ENCODE results near the gene WNT9A.

- no peak for TF ChIP-seq CTCF (IDR thresholded peaks at IDR 0.05)
- no peak for TF ChIP-seq ZNF512 (CRISPR knock-in tag; IDR thresholded peaks at IDR 0.05; ENCODE audit: borderline replicate concordance)
- no peak for TF ChIP-seq USF2 (CRISPR knock-in tag; IDR thresholded peaks at IDR 0.05)
- TF ChIP-seq NR1H2 (CRISPR knock-in tag; IDR thresholded peaks at IDR 0.05), result no peak
- TF ChIP-seq PREB (CRISPR knock-in tag; IDR thresholded peaks at IDR 0.05; ENCODE audit: borderline replicate concordance), result no peak
- no peak for TF ChIP-seq GABPB1 (CRISPR knock-in tag; IDR thresholded peaks at IDR 0.05)
- TF ChIP-seq CDX4 (CRISPR knock-in tag; IDR thresholded peaks at IDR 0.05; ENCODE audit: borderline replicate concordance), result no peak
- no peak for TF ChIP-seq CBFB (CRISPR knock-in tag; IDR thresholded peaks at IDR 0.05; ENCODE audit: low read depth)
- no peak for TF ChIP-seq TCF7 (CRISPR knock-in tag; IDR thresholded peaks at IDR 0.05; ENCODE audit: low read depth)
- TF ChIP-seq ZNF232 (CRISPR knock-in tag; IDR thresholded peaks at IDR 0.05), result no peak
- TF ChIP-seq CREB1 (CRISPR knock-in tag; IDR thresholded peaks at IDR 0.05), result no peak
- TF ChIP-seq TEAD1 (CRISPR knock-in tag; IDR thresholded peaks at IDR 0.05), result no peak
- no peak for TF ChIP-seq SP1 (CRISPR knock-in tag; conservative IDR thresholded peaks at IDR 0.05)
Observed at GRCh38 chr1:227926216-227926791, 21.4 kb downstream of the WNT9A start.
